ENCODE results near the gene FRMPD3.

GRCh38 chrX:107493141-107493540, 43.7 kb downstream of the FRMPD3 start:
- TF ChIP-seq POLR2A (IDR thresholded peaks at IDR 0.05; ENCODE audit: low read length), result no peak
- no peak for TF ChIP-seq GATA1 (IDR thresholded peaks at IDR 0.05; ENCODE audit: low read depth, low read length)
